Measurements from ENCODE around the gene CAMK1D. TPM values are rescaled to one million over a fixed set of nuclear protein-coding genes. Genes with fewer than 3 reads are reported as not detected.

Gene CAMK1D
- total and polyA plus RNA-seq, 2 experiments from 2014 or later: 2.0 to 3.8 TPM

GRCh38 chr10:12393831-12394230 lies 44.5 kb downstream of the CAMK1D start:
- no peak for TF ChIP-seq CTCF (IDR thresholded peaks at IDR 0.05; ENCODE audit: low read depth, low read length)
- Histone ChIP-seq H3K4me1 (ENCODE audit: low read depth) (peaks cover 8% of the 10 kb centered on the region), H3K4me3 (no peak overlapping the region), H3K27ac (no peak overlapping the region), H3K36me3 (no peaks in the 10 kb centered on the region), H3K27me3 (no peaks in the 10 kb centered on the region), H3K9me3 (ENCODE audit: low read depth) (no peaks in the 10 kb centered on the region)
- no peak for DNase-seq (ENCODE audit: low read depth in 1 of 2, low spot score in 1 of 2)

- Histone ChIP-seq H3K4me3 (no peak overlapping the region), H3K27ac (no peak overlapping the region), H3K9me3 (ENCODE audit: low read depth) (no peaks in the 10 kb centered on the region), H3K36me3 (no peaks in the 10 kb centered on the region), H3K4me1 (ENCODE audit: low read depth) (peaks cover 8% of the 10 kb centered on the region), H3K27me3 (no peaks in the 10 kb centered on the region)
- TF ChIP-seq CTCF (IDR thresholded peaks at IDR 0.05; ENCODE audit: low read depth, low read length): no peak
- no peak for DNase-seq (ENCODE audit: low read depth in 1 of 2, low spot score in 1 of 2)
Measured at GRCh38 chr10:12394241-12395033, 45.1 kb downstream of the CAMK1D start.

GRCh38 chr10:12396093-12396492 lies 46.7 kb downstream of the CAMK1D start:
- no peaks in the 10 kb centered on the region for H3K27me3 ChIP-seq
- peaks cover 8% of the 10 kb centered on the region for H3K4me1 ChIP-seq (ENCODE audit: low read depth)
- H3K27ac ChIP-seq: no peak overlapping the region
- H3K36me3 ChIP-seq: no peaks in the 10 kb centered on the region
- no peak overlapping the region for H3K4me3 ChIP-seq
- TF ChIP-seq CTCF (IDR thresholded peaks at IDR 0.05; ENCODE audit: low read depth, low read length): no peak
- no peaks in the 10 kb centered on the region for H3K9me3 ChIP-seq (ENCODE audit: low read depth)
- no peak for DNase-seq (ENCODE audit: low read depth in 1 of 2, low spot score in 1 of 2)

- no peak for TF ChIP-seq CTCF (IDR thresholded peaks at IDR 0.05; ENCODE audit: low read depth, low read length)
- DNase-seq (ENCODE audit: low read depth in 1 of 2, low spot score in 1 of 2): peak in 1 of 2 donors; percentile 28
- Histone ChIP-seq H3K36me3 (no peaks in the 10 kb centered on the region), H3K9me3 (ENCODE audit: low read depth) (no peaks in the 10 kb centered on the region), H3K27me3 (no peaks in the 10 kb centered on the region), H3K27ac (no peak overlapping the region), H3K4me1 (ENCODE audit: low read depth) (peaks cover 8% of the 10 kb centered on the region), H3K4me3 (no peak overlapping the region)
Measured at GRCh38 chr10:12396567-12396966, 47.2 kb downstream of the CAMK1D start.

- H3K36me3 ChIP-seq: no peaks in the 10 kb centered on the region
- no peaks in the 10 kb centered on the region for H3K27me3 ChIP-seq
- H3K27ac ChIP-seq: no peak overlapping the region
- H3K9me3 ChIP-seq (ENCODE audit: low read depth): no peaks in the 10 kb centered on the region
- no peak for DNase-seq (ENCODE audit: low read depth in 1 of 2, low spot score in 1 of 2)
- H3K4me1 ChIP-seq (ENCODE audit: low read depth): peaks cover 8% of the 10 kb centered on the region
- TF ChIP-seq CTCF (IDR thresholded peaks at IDR 0.05; ENCODE audit: low read depth, low read length): no peak
- no peak overlapping the region for H3K4me3 ChIP-seq
Measured at GRCh38 chr10:12397147-12397896, 48.0 kb downstream of the CAMK1D start.

All from cardiac muscle cell (in vitro differentiated cells and primary cell).